GM21737 (cell line): ENCODE measurements around the gene MYO1E.
"Not testable (repeated sequence)": the region's sequence is repeated elsewhere in the genome, so short reads cannot be mapped to it uniquely, and the experiment has no call there.

Source experiments
- ATAC-seq: cut with Tn5 transposase; IDR thresholded peaks from one replicate; pipeline ENCODE4 v1.9.1; 2021; ENCODE audit warnings: mild to moderate bottlenecking, moderate library complexity; ENCODE audit not compliant: unreplicated experiment

The MYO1E gene

DNA sequence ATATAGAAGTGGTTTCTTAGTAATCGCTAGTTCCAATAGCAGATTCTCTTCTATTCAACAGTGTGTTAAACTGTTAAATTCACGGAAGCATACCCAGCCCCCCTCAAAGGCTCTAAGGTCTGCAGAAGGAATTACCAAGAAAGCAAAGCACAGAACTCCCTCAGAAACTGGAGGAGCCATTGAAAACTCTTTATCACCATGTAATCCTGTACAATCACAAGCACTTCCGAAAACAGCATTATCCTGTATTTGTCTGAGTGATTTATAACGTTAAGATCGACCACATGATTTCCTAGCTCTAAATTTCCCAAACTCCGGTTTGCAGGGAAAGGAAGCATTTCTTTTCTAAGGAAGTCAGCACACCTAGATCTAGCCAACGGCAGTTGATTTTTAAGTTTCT lies 20.0 kb downstream of the MYO1E start:
- ATAC-seq: no peak

GRCh38 chr15:59352189-59352588 lies 20.5 kb downstream of the MYO1E start:
- no peak for ATAC-seq

GRCh38 chr15:59350421-59350732 lies 22.3 kb downstream of the MYO1E start:
- no peak for ATAC-seq

- no peak for ATAC-seq
These were observed 22.8 kb downstream of the MYO1E start for GRCh38 chr15:59349680-59350420.

DNA sequence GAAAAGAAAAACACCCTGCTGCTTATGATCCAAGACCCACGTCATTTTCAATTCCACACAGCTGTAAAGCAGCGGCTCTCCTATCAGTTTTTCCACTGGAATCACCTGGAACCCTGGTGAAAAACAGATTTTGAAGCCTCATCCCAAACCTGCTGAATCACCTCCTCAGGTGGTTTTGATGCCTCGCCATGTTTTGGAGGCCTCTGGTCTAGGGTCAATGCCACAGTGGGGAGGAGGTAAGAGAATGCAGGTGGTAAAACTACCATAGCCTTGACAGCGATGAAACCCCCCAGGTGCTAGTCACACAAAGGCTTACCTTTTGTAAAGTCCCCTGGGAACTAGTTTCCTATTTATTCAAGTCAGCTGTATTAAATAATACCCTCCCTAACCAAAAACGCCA lies 24.8 kb downstream of the MYO1E start:
- no peak for ATAC-seq

DNA sequence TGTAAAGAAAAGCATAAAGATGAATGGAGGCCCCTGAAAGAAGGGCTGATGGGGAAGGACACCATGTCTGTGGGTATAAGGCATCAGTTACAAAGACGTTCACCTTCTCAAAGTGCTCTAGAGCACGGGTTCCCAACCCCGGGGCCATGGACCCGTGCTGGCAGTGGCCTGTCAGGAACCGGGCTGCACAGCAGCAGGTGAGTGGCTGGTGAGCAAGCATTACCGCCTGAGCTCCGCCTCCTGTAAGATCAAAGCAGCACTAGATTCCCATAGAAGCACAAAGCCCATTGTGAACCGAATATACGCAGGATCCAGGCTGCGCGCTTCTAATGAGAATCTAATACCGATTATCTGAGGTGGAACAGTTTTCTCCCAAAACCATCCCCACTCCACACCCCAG lies 25.7 kb downstream of the MYO1E start:
- no peak for ATAC-seq

- ATAC-seq: no peak
These were observed 27.3 kb downstream of the MYO1E start for GRCh38 chr15:59345326-59345725.

DNA sequence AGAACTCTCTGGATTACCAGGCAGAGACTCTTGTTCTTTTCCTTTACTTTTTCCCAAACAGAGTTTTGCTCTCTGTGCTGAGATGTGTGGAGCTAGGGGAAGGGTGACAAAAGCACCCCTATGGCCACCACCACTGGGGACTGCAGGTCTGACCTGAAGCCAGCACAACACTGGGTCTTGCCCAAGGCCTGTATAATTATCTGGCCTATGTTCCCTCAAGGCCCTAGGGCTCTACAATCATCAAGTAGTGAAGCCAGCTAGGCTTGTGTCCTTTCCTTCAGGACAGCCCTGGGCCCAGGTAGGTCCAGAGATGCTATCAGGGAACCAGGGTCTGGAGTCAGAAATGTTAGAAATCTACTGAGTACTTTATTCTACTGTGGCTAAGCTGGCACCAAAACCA lies 28.4 kb downstream of the MYO1E start:
- no peak for ATAC-seq

DNA sequence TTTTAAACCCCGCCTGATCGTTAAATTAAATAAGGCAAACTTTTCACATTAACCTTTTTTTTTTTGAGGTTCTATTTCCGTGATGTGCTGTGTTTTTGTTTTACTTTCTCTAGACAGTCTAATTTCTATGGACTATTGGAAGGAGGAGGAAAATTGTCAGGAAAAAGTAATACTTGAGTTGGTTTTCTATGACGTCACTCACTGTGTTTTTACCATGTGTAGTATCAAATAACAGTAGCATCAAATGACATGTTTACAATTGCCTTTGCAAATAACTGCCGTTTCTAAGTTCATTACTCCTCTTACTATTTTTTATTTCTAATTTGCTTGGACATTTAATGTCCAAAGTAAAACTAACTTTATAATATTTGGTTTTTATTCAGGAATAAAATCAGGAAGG lies 32.3 kb downstream of the MYO1E start:
- no peak for ATAC-seq

DNA sequence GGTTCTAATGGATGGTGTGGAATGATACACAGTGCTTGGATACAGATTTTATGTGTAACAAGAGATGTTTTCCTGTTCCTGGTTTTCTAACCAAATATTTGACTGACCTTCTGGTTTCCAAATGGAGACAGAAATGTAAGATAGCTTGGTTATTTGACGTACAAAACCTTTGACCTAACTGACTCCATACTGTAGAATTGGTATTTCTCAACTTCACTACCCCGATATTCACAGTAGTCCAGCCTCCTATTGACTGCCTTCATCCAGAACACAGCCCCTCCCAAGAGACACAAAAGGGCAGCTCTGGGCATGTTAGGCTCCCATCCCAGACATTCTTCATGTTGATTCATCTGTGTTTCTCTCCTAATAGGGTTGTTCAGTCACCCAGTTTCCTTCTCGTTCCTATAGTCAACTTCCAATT lies 33.4 kb downstream of the MYO1E start:
- ATAC-seq: no peak

- ATAC-seq: no peak
These were observed 34.3 kb downstream of the MYO1E start for GRCh38 chr15:59338414-59338813.

- not testable (repeated sequence) for ATAC-seq
These were observed 35.9 kb downstream of the MYO1E start for GRCh38 chr15:59336725-59337124.

DNA sequence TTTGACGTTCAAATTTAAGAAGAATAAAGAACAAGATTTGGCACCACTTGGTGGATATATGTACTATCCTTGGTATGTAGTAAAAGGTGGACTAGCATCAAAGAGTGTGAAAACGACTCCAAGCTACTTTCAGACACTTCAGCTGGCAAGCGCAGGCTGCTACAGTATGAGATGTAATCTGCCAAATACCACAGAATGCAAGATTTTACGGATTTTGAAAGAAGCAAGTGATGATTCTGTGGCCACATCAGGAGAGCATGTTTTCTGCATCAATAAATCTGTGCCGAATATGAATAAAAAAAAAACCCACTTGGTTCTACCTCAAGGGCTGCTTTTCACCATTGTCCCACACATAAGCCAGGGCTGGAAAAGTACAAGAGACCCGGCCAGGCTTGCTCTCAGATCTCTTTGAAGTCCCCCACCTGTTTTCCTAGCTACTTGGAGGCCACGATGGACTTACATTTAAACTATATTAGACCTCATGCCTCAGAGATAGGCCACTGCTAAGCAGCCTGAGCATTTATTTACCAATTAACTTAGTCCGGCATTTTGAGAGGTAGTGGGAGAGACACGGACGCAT lies 37.4 kb downstream of the MYO1E start:
- ATAC-seq: no peak

DNA sequence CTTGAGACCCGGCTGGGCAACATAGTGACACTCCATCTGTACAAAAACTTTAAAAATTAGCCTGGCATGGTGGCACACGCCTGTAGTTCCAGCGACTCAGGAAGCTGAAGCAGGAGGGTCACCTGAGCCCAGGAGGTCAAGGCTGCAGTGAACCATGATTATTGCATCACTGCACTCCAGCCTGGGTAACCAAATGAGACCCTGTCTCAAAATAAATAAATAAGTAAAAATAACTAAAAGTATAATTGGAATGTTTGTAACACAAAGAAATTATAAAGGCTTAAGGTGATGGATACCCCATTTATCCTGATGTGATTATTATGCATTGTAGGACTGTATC lies 38.6 kb downstream of the MYO1E start:
- ATAC-seq: no peak

DNA sequence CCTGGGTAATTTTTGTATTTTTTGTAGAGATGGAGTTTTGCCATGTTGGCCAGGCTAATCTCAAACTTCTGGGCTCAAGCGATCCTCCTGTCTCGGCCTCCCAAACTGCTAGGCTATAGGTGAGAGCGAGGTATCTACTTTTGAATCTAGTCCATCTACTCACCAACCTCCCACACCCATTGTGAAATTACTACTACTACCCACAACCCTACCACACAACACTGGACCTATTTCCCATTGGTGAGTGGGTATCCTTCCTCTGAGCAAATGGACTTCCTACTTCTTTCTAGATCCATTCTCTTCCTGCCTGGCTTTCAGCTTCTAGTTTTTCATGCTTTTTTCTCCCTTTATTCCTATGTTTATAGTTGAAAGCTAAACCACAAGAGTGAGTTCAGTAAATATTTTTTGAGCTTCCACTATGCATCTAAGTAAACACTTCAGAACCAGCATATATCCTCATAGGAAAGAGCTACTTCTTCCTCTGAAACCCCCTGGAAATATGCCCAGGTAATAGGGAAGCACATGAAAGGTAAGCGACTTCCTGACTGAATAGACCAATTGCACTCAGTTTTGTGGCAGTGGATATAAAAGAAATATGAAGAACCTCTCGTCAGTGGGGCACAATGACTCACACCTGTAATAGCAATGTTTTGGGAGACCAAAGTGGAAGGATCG lies 39.1 kb downstream of the MYO1E start:
- ATAC-seq: no peak

- no peak for ATAC-seq
These were observed 40.7 kb downstream of the MYO1E start for GRCh38 chr15:59332009-59332408.

DNA sequence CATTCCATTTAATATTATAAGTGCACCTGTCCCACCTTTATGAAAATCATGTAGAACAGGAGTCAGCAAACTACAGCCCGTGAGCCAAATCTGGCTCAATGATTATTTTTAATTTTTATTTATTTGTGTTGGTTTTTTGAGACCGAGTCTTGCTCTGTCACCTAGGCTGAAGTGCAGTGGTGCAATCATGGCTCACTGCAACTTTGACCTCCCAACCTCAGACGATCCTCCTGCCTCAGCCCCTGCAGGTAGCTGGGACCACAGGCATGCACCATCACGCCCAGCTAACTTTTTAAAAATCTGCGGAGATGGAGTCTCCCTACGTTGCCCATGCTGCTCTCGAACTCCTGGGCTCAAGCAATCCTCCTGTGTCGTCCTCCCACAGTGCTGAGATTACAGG lies 42.0 kb downstream of the MYO1E start:
- ATAC-seq: no peak

- ATAC-seq: no peak
These were observed 42.9 kb downstream of the MYO1E start for GRCh38 chr15:59329570-59330350.

DNA sequence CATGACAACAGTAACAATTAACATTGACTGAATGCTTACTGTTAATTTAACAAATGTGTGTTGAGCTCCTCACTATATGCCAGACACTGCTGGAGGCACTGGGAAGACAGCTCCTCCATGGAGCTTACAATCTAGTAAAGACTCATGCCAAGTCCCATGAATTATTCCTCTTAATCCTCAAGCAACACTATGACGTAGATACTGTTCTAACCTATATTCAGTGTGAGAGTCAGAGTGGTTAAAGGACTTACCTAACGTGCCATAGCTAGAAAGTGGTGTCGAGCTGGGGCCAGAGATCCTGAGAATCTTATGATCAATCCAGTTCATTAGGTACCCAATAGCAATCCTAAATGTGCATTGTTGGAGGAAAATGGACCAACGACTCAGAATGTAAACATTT lies 43.6 kb downstream of the MYO1E start:
- no peak for ATAC-seq

DNA sequence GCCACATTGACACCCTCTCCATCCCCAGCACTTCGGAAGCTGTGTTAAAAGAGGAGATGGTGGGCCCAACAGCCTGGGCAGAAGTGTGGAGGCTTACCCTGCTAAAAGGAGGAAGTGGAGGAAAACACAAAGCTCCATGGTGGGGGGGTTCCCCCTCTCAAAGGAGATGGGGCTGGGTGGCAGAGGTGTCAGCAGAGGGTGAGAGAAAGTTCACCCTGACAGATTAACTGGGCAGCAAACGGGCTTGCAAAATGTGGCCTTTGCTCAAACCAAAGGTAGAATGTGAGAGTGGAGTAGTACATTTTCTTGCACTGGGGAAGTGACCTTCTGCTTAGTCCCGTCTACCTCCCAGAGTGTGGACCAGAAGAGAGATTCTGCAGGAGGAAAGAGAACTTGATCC lies 44.7 kb downstream of the MYO1E start:
- peak; percentile 58 for ATAC-seq

GRCh38 chr15:59326856-59327255 lies 45.8 kb downstream of the MYO1E start:
- ATAC-seq: no peak
